H9 (cell line): ENCODE measurements around the gene SHROOM1. TPM values are rescaled to one million over a fixed set of nuclear protein-coding genes. Genes with fewer than 3 reads are reported as not detected.

ENCODE experiments used
- DNase-seq: peaks from one replicate; pipeline ENCODE4 v3.0.0-alpha.2; 2017
- H2AFZ ChIP-seq: one replicate; pipeline ENCODE4 v1.6.1; 2013; ENCODE audit warnings: mild to moderate bottlenecking, low read length, control low read depth, moderate library complexity
- H2AK5ac ChIP-seq: 2 replicates; pipeline ENCODE4 v1.6.1; 2013; ENCODE audit warnings: low read length, control low read depth, mixed read lengths; ENCODE audit not compliant: insufficient read length
- H2BK120ac ChIP-seq: one replicate; pipeline ENCODE4 v1.6.1; 2013; ENCODE audit warnings: low read depth, mild to moderate bottlenecking, low read length, control low read depth, inconsistent platforms; ENCODE audit not compliant: poor library complexity, severe bottlenecking
- H2BK12ac ChIP-seq: 2 replicates; pipeline ENCODE4 v1.6.1; 2013; ENCODE audit warnings: low read length, control low read depth, mixed read lengths, low read depth; ENCODE audit not compliant: insufficient read length
- H2BK15ac ChIP-seq: 2 replicates; pipeline ENCODE4 v1.6.1; 2013; ENCODE audit warnings: low read depth, low read length, control low read depth
- H2BK20ac ChIP-seq: one replicate; pipeline ENCODE4 v1.6.1; 2013; ENCODE audit warnings: low read depth, mild to moderate bottlenecking, low read length, control low read depth, inconsistent platforms; ENCODE audit not compliant: poor library complexity, severe bottlenecking
- H2BK5ac ChIP-seq: 2 replicates; pipeline ENCODE4 v1.6.1; 2013; ENCODE audit warnings: low read length, control low read depth, mixed read lengths; ENCODE audit not compliant: insufficient read length
- H3K14ac ChIP-seq: 2 replicates; pipeline ENCODE4 v1.6.1; 2013; ENCODE audit warnings: low read length, control low read depth; ENCODE audit not compliant: insufficient read depth
- H3K18ac ChIP-seq: 2 replicates; pipeline ENCODE4 v1.6.1; 2013; ENCODE audit warnings: low read depth, mild to moderate bottlenecking, mixed read lengths, low read length, control low read depth; ENCODE audit not compliant: insufficient read length
- H3K23ac ChIP-seq: 2 replicates; pipeline ENCODE4 v1.6.1; 2013; ENCODE audit warnings: low read length, control low read depth, mixed read lengths, low read depth; ENCODE audit not compliant: insufficient read length
- H3K23me2 ChIP-seq: 2 replicates; pipeline ENCODE4 v1.6.1; 2013; ENCODE audit warnings: low read depth, mild to moderate bottlenecking, mixed read lengths, low read length, control low read depth; ENCODE audit not compliant: insufficient read length, poor library complexity, severe bottlenecking
- H3K27ac ChIP-seq: 2 replicates; pipeline ENCODE4 v1.5.1; 2013; ENCODE audit warnings: low read length, control low read depth, mixed read lengths, low read depth; ENCODE audit not compliant: insufficient read length
- H3K27me3 ChIP-seq: 2 replicates; pipeline ENCODE4 v1.6.1; 2013; ENCODE audit warnings: low read length, control low read depth, inconsistent platforms; ENCODE audit not compliant: insufficient read depth
- H3K4ac ChIP-seq: 2 replicates; pipeline ENCODE4 v1.6.1; 2013; ENCODE audit warnings: low read depth, mild to moderate bottlenecking, control low read depth, inconsistent platforms, low read length, moderate library complexity
- H3K4me1 ChIP-seq: 2 replicates; pipeline ENCODE4 v1.6.1; 2013; ENCODE audit warnings: low read length, control low read depth, inconsistent platforms; ENCODE audit not compliant: insufficient read depth
- H3K4me2 ChIP-seq: 2 replicates; pipeline ENCODE4 v1.6.1; 2013; ENCODE audit warnings: low read length, control low read depth, mixed read lengths; ENCODE audit not compliant: insufficient read length, insufficient read depth
- H3K56ac ChIP-seq: 2 replicates; pipeline ENCODE4 v1.6.1; 2013; ENCODE audit warnings: low read depth, mild to moderate bottlenecking, mixed read lengths, low read length, control low read depth; ENCODE audit not compliant: insufficient read length
- H3K79me1 ChIP-seq: 2 replicates; pipeline ENCODE4 v1.6.1; 2013; ENCODE audit warnings: low read depth, mild to moderate bottlenecking, moderate library complexity, low read length, control low read depth, inconsistent platforms; ENCODE audit not compliant: insufficient read depth, poor library complexity, severe bottlenecking
- H3K79me2 ChIP-seq: 2 replicates; pipeline ENCODE4 v1.6.1; 2013; ENCODE audit warnings: low read length, control low read depth, inconsistent platforms; ENCODE audit not compliant: insufficient read depth
- H3K9ac ChIP-seq: 2 replicates; pipeline ENCODE4 v1.6.1; 2013; ENCODE audit warnings: low read length, control low read depth, mixed read lengths; ENCODE audit not compliant: insufficient read length; ENCODE audit errors: extremely low read depth
- H3K9me3 ChIP-seq: one replicate; pipeline ENCODE4 v1.6.1; 2013; ENCODE audit warnings: low read depth, low read length, inconsistent platforms; ENCODE audit not compliant: control insufficient read depth
- H3T11ph ChIP-seq: one replicate; pipeline ENCODE4 v1.6.1; 2013; ENCODE audit warnings: mild to moderate bottlenecking, low read length, control low read depth, inconsistent platforms
- H4K20me1 ChIP-seq: one replicate; pipeline ENCODE4 v1.6.1; 2013; ENCODE audit not compliant: control insufficient read depth, insufficient read length, insufficient read depth
- H4K5ac ChIP-seq: 2 replicates; pipeline ENCODE4 v1.6.1; 2013; ENCODE audit warnings: low read depth, mild to moderate bottlenecking, mixed read lengths, low read length, control low read depth; ENCODE audit not compliant: insufficient read length
- H4K8ac ChIP-seq: replicated peaks from 2 replicates; pipeline ENCODE4 v1.6.1; 2013; ENCODE audit warnings: low read length, control low read depth, mixed read lengths, low read depth; ENCODE audit not compliant: insufficient read length
- H4K91ac ChIP-seq: 2 replicates; pipeline ENCODE4 v1.6.1; 2013; ENCODE audit warnings: low read depth, mild to moderate bottlenecking, moderate library complexity, mixed read lengths, low read length, control low read depth; ENCODE audit not compliant: insufficient read length
- H3K27ac Mint-ChIP-seq, 3 experiments: 2 replicates in 2 of 3; 3 replicates in 1 of 3; pipeline ENCODE4 v1.8.0; 2020 to 2021; ENCODE audit warnings: mixed read lengths in 3 of 3, mild to moderate bottlenecking in 1 of 3, moderate library complexity in 1 of 3
- H3K27me3 Mint-ChIP-seq: 2 replicates; pipeline ENCODE4 v1.8.0; 2021; ENCODE audit warnings: low read depth, mild to moderate bottlenecking, moderate library complexity, mixed read lengths
- H3K36me3 Mint-ChIP-seq, 3 experiments: 2 replicates in 2 of 3; 3 replicates in 1 of 3; pipeline ENCODE4 v1.8.0; 2020 to 2021; ENCODE audit warnings: low read depth in 3 of 3, mixed read lengths in 3 of 3; ENCODE audit not compliant: insufficient read depth in 1 of 3
- H3K4me1 Mint-ChIP-seq, 2 experiments: 2 replicates each; pipeline ENCODE4 v1.8.0; 2020; ENCODE audit warnings: mixed read lengths in 2 of 2
- H3K4me3 Mint-ChIP-seq, 2 experiments: 2 replicates in 1 of 2; 3 replicates in 1 of 2; pipeline ENCODE4 v1.8.0; 2020 to 2021; ENCODE audit warnings: mild to moderate bottlenecking in 2 of 2, mixed read lengths in 2 of 2, moderate library complexity in 1 of 2
- H3K9me3 Mint-ChIP-seq, 2 experiments: 2 replicates in 1 of 2; 3 replicates in 1 of 2; pipeline ENCODE4 v1.8.0; 2020; ENCODE audit warnings: mild to moderate bottlenecking in 2 of 2, mixed read lengths in 2 of 2, moderate library complexity in 1 of 2
- WGBS: extraction: QIAGEN DNeasy Blood & Tissue Kit; methylation state at CpG from one replicate; pipeline ENCODE4 v1.1.7; 2013; ENCODE audit warnings: missing lambda C conversion rate, low lambda C conversion rate, mixed read lengths; ENCODE audit not compliant: insufficient read length; ENCODE audit errors: extremely low coverage; 5-methylcytosine and 5-hydroxymethylcytosine counted together
- total RNA-seq: library from RNA; stranded (reverse); gene quantifications from 2 replicates; pipeline ENCODE4 v1.2.1, GENCODE V29; 2021
- TF ChIP-seq, protein P1 (sequence below): fragments of 200-600 bp; sonication (generic); conservative IDR thresholded peaks from 3 replicates; pipeline ENCODE4 v1.8.0; 2021; ENCODE audit warnings: antibody characterized with exemption, mild to moderate bottlenecking

SHROOM1 gene
- total RNA-seq, 1 experiment from 2014 or later = 7.0 TPM

DNA sequence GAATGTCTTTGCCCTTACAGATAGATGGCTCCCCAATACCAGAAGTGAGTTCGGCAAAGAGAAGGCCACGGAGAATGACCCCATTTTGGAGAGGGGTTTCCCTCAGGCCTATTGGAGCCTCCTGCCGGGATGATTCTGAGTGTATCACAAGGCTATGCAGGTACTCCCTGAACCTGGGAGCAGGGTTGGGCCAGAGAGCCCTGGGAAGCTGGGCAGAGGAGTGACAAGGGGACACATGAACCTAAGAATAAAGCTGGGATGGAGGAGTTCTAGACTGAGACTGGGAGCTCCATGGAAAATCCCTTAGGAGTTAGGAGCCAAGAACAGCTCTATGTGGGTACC is 43.5 kb upstream of the SHROOM1 start:
- no peak for DNase-seq
- H3K27ac ChIP-seq = no peak overlapping the region
- no peak overlapping the region for H3T11ph ChIP-seq
- H3K27ac Mint-ChIP-seq = no peak overlapping the region
- H3K36me3 Mint-ChIP-seq = peaks cover 2 to 32% (median 18%) of the 10 kb centered on the region in 3 experiments
- no peaks in the 10 kb centered on the region for H3K9me3 Mint-ChIP-seq
- no peak overlapping the region for H3K4me3 Mint-ChIP-seq
- H3K9me3 ChIP-seq = no peaks in the 10 kb centered on the region
- no peaks in the 10 kb centered on the region for H3K79me1 ChIP-seq
- H2AFZ ChIP-seq = no peak overlapping the region
- no peaks in the 10 kb centered on the region for H3K4me1 Mint-ChIP-seq
- no peak overlapping the region for H3K9ac ChIP-seq
- H3K4me1 ChIP-seq = no peaks in the 10 kb centered on the region
- no peak overlapping the region for H4K5ac ChIP-seq
- H2BK15ac ChIP-seq = no peak overlapping the region
- no peak overlapping the region for H3K14ac ChIP-seq
- no peaks in the 10 kb centered on the region for H4K20me1 ChIP-seq
- H2AK5ac ChIP-seq = no peak overlapping the region
- H2BK20ac ChIP-seq = no peak overlapping the region
- H2BK12ac ChIP-seq = no peak overlapping the region
- H2BK120ac ChIP-seq = no peak overlapping the region
- H3K27me3 Mint-ChIP-seq = no peaks in the 10 kb centered on the region
- no peaks in the 10 kb centered on the region for H3K79me2 ChIP-seq
- H3K18ac ChIP-seq = no peak overlapping the region
- H4K91ac ChIP-seq = no peak overlapping the region
- no peak overlapping the region for H3K23ac ChIP-seq
- H3K56ac ChIP-seq = no peak overlapping the region
- no peak overlapping the region for H3K4me2 ChIP-seq
- no peak overlapping the region for H3K4ac ChIP-seq
- no peaks in the 10 kb centered on the region for H3K23me2 ChIP-seq
- H3K27me3 ChIP-seq = no peaks in the 10 kb centered on the region
- no peak overlapping the region for H2BK5ac ChIP-seq
- TF ChIP-seq, protein P1, sequence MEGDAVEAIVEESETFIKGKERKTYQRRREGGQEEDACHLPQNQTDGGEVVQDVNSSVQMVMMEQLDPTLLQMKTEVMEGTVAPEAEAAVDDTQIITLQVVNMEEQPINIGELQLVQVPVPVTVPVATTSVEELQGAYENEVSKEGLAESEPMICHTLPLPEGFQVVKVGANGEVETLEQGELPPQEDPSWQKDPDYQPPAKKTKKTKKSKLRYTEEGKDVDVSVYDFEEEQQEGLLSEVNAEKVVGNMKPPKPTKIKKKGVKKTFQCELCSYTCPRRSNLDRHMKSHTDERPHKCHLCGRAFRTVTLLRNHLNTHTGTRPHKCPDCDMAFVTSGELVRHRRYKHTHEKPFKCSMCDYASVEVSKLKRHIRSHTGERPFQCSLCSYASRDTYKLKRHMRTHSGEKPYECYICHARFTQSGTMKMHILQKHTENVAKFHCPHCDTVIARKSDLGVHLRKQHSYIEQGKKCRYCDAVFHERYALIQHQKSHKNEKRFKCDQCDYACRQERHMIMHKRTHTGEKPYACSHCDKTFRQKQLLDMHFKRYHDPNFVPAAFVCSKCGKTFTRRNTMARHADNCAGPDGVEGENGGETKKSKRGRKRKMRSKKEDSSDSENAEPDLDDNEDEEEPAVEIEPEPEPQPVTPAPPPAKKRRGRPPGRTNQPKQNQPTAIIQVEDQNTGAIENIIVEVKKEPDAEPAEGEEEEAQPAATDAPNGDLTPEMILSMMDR = no peak
- no peak overlapping the region for H4K8ac ChIP-seq
- no CpG with 5 or more reads among the region's 3 CpGs for WGBS
